Mucosa of rectum (tissue), 2 donors: Measurements from ENCODE around the gene STPG2.

Experiments used
- H3K27ac ChIP-seq, 2 donors: one replicate each; pipeline ENCODE4 v1.7.0; 2013; ENCODE audit warnings: inconsistent platforms in 2 of 2, low read depth in 2 of 2, low read length in 2 of 2
- H3K27me3 ChIP-seq, 2 donors: one replicate each; pipeline ENCODE4 v1.7.0; 2013; ENCODE audit warnings: low read length in 2 of 2; ENCODE audit not compliant: control insufficient read depth in 2 of 2, insufficient read depth in 2 of 2
- H3K36me3 ChIP-seq, 2 donors: one replicate each; pipeline ENCODE4 v1.7.0; 2013; ENCODE audit warnings: low read length in 2 of 2; ENCODE audit not compliant: control insufficient read depth in 2 of 2, insufficient read depth in 2 of 2
- H3K4me1 ChIP-seq, 2 donors: one replicate each; pipeline ENCODE4 v1.7.0; 2013; ENCODE audit warnings: low read length in 2 of 2, mild to moderate bottlenecking in 1 of 2; ENCODE audit not compliant: control insufficient read depth in 2 of 2, insufficient read depth in 2 of 2
- H3K4me3 ChIP-seq, 2 donors: one replicate each; pipeline ENCODE4 v1.7.0; 2013; ENCODE audit warnings: low read length in 2 of 2
- H3K9ac ChIP-seq, 2 donors: one replicate each; pipeline ENCODE4 v1.7.0; 2013; ENCODE audit warnings: low read length in 2 of 2, low read depth in 1 of 2, mild to moderate bottlenecking in 1 of 2
- H3K9me3 ChIP-seq, 2 donors: one replicate each; pipeline ENCODE4 v1.7.0; 2013; ENCODE audit warnings: low read length in 2 of 2; ENCODE audit not compliant: control insufficient read depth in 2 of 2
- donor health status: healthy.
- donor health status: Normal muscosa, but diverticular disease.

The STPG2 gene

GRCh38 chr4:97762115-97762512, 381.2 kb downstream of the STPG2 start:
- no peak overlapping the region for H3K27ac ChIP-seq
- no peak overlapping the region for H3K4me3 ChIP-seq
- no peaks in the 10 kb centered on the region for H3K36me3 ChIP-seq
- H3K9me3 ChIP-seq: no peaks in the 10 kb centered on the region
- H3K9ac ChIP-seq: no peak overlapping the region
- H3K4me1 ChIP-seq: no peaks in the 10 kb centered on the region
- H3K27me3 ChIP-seq: no peaks in the 10 kb centered on the region

DNA sequence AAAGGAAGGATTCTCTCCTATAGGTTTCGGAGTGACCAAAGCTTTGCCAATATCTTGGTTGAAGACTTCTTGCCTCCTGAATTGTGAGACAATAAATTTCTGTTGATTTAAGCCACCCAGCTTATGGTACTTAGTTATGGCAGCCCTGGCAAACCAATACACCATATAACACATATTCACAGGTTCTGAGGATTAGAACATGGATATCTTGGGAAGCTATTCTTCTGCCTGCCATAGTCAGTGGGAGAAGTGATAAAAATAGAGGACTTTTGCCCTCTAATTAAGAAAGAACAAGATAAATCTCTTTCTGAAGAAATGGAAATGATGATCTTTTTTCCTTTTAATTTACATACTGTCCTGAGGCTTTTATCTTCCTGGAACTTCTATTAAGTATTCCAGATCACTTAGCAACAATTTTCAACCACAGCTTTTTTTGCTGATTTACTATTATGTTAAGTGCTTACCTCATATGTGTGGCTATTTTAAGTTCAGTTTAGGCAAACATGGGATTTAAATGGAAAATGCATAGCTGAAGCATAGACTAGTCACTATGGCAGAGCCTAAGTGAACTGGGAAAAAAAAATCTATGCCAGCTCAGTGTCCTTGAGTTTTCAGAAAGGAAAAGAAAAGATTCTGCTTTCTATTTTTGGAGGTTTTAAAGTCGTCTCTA, 381.7 kb downstream of the STPG2 start:
- Histone ChIP-seq H3K9me3 (no peaks in the 10 kb centered on the region), H3K27me3 (no peaks in the 10 kb centered on the region), H3K27ac (no peak overlapping the region), H3K4me1 (no peaks in the 10 kb centered on the region), H3K4me3 (no peak overlapping the region), H3K9ac (no peak overlapping the region), H3K36me3 (no peaks in the 10 kb centered on the region)

GRCh38 chr4:97759785-97760184, 383.5 kb downstream of the STPG2 start:
- no peak overlapping the region for H3K9ac ChIP-seq
- no peak overlapping the region for H3K4me3 ChIP-seq
- no peaks in the 10 kb centered on the region for H3K4me1 ChIP-seq
- no peak overlapping the region for H3K27ac ChIP-seq
- H3K36me3 ChIP-seq: no peaks in the 10 kb centered on the region
- no peaks in the 10 kb centered on the region for H3K9me3 ChIP-seq
- H3K27me3 ChIP-seq: no peaks in the 10 kb centered on the region

GRCh38 chr4:97752599-97752998, 390.7 kb downstream of the STPG2 start:
- Histone ChIP-seq H3K4me3 (no peak overlapping the region), H3K9me3 (no peaks in the 10 kb centered on the region), H3K9ac (no peak overlapping the region), H3K27me3 (no peaks in the 10 kb centered on the region), H3K27ac (no peak overlapping the region), H3K4me1 (no peaks in the 10 kb centered on the region), H3K36me3 (no peaks in the 10 kb centered on the region)

- no peak overlapping the region for H3K9ac ChIP-seq
- no peak overlapping the region for H3K4me3 ChIP-seq
Measured at GRCh38 chr4:97747945-97748344, 395.3 kb downstream of the STPG2 start.

GRCh38 chr4:97720869-97721432, 422.3 kb downstream of the STPG2 start:
- Histone ChIP-seq H3K9ac (no peak overlapping the region), H3K36me3 (no peaks in the 10 kb centered on the region), H3K4me3 (no peak overlapping the region), H3K4me1 (no peaks in the 10 kb centered on the region), H3K9me3 (no peaks in the 10 kb centered on the region), H3K27me3 (no peaks in the 10 kb centered on the region), H3K27ac (no peak overlapping the region)

More at GRCh38 chr4:97747945-97748344, 395.3 kb downstream of the STPG2 start:
- H3K4me1 ChIP-seq: no peaks in the 10 kb centered on the region
- H3K36me3 ChIP-seq: no peaks in the 10 kb centered on the region
- no peaks in the 10 kb centered on the region for H3K9me3 ChIP-seq
- no peak overlapping the region for H3K27ac ChIP-seq
- no peaks in the 10 kb centered on the region for H3K27me3 ChIP-seq

GRCh38 chr4:97691111-97691605, 452.1 kb downstream of the STPG2 start:
- no peak overlapping the region for H3K9ac ChIP-seq
- H3K27me3 ChIP-seq: no peaks in the 10 kb centered on the region
- H3K9me3 ChIP-seq: no peaks in the 10 kb centered on the region
- H3K27ac ChIP-seq: no peak overlapping the region
- H3K4me3 ChIP-seq: no peak overlapping the region
- no peaks in the 10 kb centered on the region for H3K4me1 ChIP-seq
- H3K36me3 ChIP-seq: no peaks in the 10 kb centered on the region

DNA sequence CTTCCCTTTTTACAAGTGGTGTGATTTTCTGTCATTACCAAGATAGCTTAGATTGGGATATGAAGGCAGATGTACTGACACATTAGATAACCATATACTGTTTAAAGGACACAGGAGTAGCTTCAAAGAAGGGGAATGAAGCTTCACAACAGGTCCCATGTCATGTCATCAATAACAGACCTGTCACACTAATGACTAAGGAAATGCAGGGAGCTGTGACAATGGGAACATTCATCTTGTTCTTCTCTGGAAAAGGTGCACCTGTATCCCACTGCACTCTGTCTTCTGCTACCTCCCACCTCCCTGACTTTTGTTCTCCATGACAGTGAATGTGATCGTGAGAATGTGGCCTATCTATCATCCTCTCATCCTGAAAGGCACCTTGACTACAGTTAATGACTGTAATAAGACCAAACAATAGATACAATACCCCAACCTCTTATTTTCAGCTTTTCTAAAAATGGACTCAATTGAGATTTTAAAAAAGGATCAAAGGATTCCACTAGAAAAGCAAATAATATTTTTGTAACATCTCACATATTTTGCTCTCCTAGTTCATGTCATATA, 472.5 kb downstream of the STPG2 start:
- Histone ChIP-seq H3K4me1 (no peaks in the 10 kb centered on the region), H3K9me3 (no peaks in the 10 kb centered on the region), H3K36me3 (no peaks in the 10 kb centered on the region)

DNA sequence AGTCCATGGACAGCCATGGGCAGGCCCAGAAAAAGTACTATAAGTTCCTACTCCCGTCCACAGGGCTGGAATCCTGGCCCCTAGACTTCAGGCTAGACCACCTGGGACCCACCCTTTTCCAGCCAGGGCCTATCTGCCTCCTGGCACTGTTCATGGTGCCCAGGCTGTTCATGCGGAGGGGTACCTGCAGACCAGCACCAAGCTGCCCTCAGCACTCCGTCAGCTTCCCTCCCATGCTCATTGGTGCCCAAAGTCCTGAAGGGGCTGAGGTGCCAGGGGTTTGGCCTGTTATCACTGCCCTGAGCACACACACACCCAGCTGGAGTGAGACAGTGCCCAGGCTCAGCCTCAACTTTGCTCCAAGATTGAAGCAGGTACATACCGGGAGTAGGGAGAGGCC, 477.7 kb downstream of the STPG2 start:
- Histone ChIP-seq H3K9me3 (no peaks in the 10 kb centered on the region), H3K4me3 (no peak overlapping the region), H3K4me1 (no peaks in the 10 kb centered on the region), H3K27ac (no peak overlapping the region), H3K36me3 (no peaks in the 10 kb centered on the region), H3K9ac (no peak overlapping the region), H3K27me3 (no peaks in the 10 kb centered on the region)

More for the DNA sequence above, 472.5 kb downstream of the STPG2 start:
- Histone ChIP-seq H3K27me3 (no peaks in the 10 kb centered on the region), H3K27ac (no peak overlapping the region), H3K4me3 (no peak overlapping the region), H3K9ac (no peak overlapping the region)

DNA sequence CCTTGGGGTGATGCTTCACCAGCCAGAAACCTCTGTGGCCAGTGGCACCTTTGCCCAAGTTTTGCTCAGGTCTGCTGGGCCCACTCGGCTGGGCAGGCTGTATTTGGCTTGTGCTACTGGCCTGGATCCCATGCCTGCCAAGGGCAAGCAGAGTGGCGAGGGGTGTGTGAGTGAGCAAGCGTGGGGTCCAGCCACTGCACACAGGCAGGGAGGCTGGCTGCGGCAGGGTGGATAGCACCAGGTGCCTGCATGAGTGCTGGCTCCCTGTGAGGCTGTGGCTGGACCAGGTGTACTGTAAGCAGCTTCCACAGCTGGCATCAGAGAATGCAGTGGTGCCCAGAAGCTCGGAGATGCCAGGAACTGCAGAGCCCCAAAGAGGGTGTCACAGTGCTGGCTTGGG, 478.5 kb downstream of the STPG2 start:
- no peaks in the 10 kb centered on the region for H3K36me3 ChIP-seq
- H3K27ac ChIP-seq: no peak overlapping the region
- no peaks in the 10 kb centered on the region for H3K27me3 ChIP-seq

More for the DNA sequence above, 478.5 kb downstream of the STPG2 start:
- H3K9ac ChIP-seq: no peak overlapping the region
- H3K4me3 ChIP-seq: no peak overlapping the region
- H3K4me1 ChIP-seq: no peaks in the 10 kb centered on the region
- H3K9me3 ChIP-seq: no peaks in the 10 kb centered on the region
